Lower leg skin (tissue), 3 donors: ENCODE data around the gene TMC1.

ENCODE experiments used
- POLR2A ChIP-seq, 2 donors: fragments of 450-650 bp; IDR thresholded peaks; one replicate each; pipeline ENCODE4 v1.6.1; 2016 to 2017; ENCODE audit warnings: antibody characterized with exemption in 2 of 2, mild to moderate bottlenecking in 1 of 2, moderate library complexity in 1 of 2
- TF ChIP-seq, protein P1 (sequence below), 3 donors: fragments of 450-650 bp; IDR thresholded peaks; one replicate each; pipeline ENCODE4 v1.5.1; 2016; ENCODE audit warnings: antibody characterized with exemption in 3 of 3, mild to moderate bottlenecking in 3 of 3, moderate library complexity in 2 of 3

- TF ChIP-seq, protein P1, sequence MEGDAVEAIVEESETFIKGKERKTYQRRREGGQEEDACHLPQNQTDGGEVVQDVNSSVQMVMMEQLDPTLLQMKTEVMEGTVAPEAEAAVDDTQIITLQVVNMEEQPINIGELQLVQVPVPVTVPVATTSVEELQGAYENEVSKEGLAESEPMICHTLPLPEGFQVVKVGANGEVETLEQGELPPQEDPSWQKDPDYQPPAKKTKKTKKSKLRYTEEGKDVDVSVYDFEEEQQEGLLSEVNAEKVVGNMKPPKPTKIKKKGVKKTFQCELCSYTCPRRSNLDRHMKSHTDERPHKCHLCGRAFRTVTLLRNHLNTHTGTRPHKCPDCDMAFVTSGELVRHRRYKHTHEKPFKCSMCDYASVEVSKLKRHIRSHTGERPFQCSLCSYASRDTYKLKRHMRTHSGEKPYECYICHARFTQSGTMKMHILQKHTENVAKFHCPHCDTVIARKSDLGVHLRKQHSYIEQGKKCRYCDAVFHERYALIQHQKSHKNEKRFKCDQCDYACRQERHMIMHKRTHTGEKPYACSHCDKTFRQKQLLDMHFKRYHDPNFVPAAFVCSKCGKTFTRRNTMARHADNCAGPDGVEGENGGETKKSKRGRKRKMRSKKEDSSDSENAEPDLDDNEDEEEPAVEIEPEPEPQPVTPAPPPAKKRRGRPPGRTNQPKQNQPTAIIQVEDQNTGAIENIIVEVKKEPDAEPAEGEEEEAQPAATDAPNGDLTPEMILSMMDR (IDR thresholded peaks at IDR 0.05): no peak
- TF ChIP-seq POLR2A (IDR thresholded peaks at IDR 0.05): no peak
These were observed 163.2 kb downstream of the TMC1 start for GRCh38 chr9:72684615-72685014.
